Activated naive CD8-positive, alpha-beta T cell treated with anti-CD3 and anti-CD28 coated beads for 36 hours (primary cell): ENCODE results near the gene CDCA4. TPM values are rescaled to one million over a fixed set of nuclear protein-coding genes. Genes with fewer than 3 reads are reported as not detected.
A peak's percentile ranks its signal among the peaks of the same experiment; 100 is the strongest.
"Not testable (repeated sequence)": the region's sequence is repeated elsewhere in the genome, so short reads cannot be mapped to it uniquely, and the experiment has no call there.

ENCODE experiments used
- DNase-seq: peaks from one replicate; pipeline ENCODE4 v3.0.0; 2021
- H3K27ac Mint-ChIP-seq: one replicate; pipeline ENCODE4 v1.8.0; 2022; ENCODE audit warnings: mild to moderate bottlenecking, moderate library complexity, mixed read lengths
- H3K27me3 Mint-ChIP-seq: one replicate; pipeline ENCODE4 v1.8.0; 2022; ENCODE audit warnings: mild to moderate bottlenecking, mixed read lengths
- H3K36me3 Mint-ChIP-seq: one replicate; pipeline ENCODE4 v1.8.0; 2021; ENCODE audit warnings: mild to moderate bottlenecking, mixed read lengths
- H3K4me1 Mint-ChIP-seq: one replicate; pipeline ENCODE4 v1.8.0; 2021; ENCODE audit warnings: mixed read lengths
- H3K4me3 Mint-ChIP-seq: one replicate; pipeline ENCODE4 v1.8.0; 2022; ENCODE audit warnings: mild to moderate bottlenecking, moderate library complexity, mixed read lengths
- H3K9me3 Mint-ChIP-seq: one replicate; pipeline ENCODE4 v1.8.0; 2022; ENCODE audit warnings: mixed read lengths
- total RNA-seq, 2 experiments: library from RNA; stranded (reverse); gene quantifications; one replicate each; pipeline ENCODE4 v1.2.3, GENCODE V29; 2021

CDCA4 gene
- total RNA-seq, 2 experiments from 2014 or later = 89.7 to 89.8 TPM

DNA sequence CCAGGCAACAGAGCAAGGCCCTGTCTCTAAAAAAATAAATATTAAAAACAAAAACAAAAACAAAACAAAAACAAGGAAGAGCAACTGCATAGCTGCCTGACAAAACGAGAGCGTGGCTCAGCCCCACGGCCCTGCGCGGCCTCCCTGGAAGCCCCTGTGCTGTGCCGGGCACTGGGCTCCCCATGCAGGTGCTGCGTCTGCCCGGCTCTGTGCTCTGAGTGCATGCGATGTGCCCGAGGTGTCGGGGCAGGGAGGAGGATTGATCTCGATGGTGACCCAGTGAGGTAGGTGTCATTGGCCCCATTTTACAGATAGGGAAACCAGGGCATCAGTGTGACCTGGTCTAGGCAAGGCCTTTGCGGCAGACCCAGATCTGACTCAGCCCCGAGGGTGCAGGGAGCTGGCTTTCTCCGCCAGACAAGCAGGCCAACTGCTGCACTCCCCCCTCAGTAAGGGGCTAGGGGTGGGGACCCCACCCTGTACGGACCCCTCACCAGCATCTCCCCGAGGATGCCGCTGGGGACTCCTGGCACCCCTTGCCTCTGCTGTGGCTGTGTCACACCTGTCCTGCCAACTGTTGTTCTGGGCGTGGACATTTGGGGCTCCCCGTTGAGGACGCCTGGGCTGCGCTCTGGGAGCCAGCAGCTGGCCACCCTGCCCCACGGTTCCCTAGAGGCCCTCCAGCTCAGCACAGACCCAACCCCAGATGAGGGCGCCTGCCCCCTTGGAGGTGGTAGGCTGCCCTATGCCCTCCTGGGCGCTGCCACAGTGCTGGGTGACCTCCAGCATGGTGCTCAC is 29.1 kb upstream of the CDCA4 start:
- H3K36me3 Mint-ChIP-seq = peaks cover 17% of the 10 kb centered on the region
- no peaks in the 10 kb centered on the region for H3K9me3 Mint-ChIP-seq
- H3K4me3 Mint-ChIP-seq = no peak overlapping the region
- no peak for DNase-seq
- H3K27me3 Mint-ChIP-seq = peaks cover under 1% of the 10 kb centered on the region
- H3K4me1 Mint-ChIP-seq = peaks cover 12% of the 10 kb centered on the region
- no peak overlapping the region for H3K27ac Mint-ChIP-seq

- Mint-ChIP-seq H3K36me3 (peaks cover 12% of the 10 kb centered on the region), H3K27ac (no peak overlapping the region), H3K27me3 (peaks cover 10% of the 10 kb centered on the region), H3K4me3 (no peak overlapping the region), H3K9me3 (no peaks in the 10 kb centered on the region), H3K4me1 (peaks cover 12% of the 10 kb centered on the region)
- DNase-seq = no peak
Measured at GRCh38 chr14:105047283-105048016, 26.6 kb upstream of the CDCA4 start.

- Mint-ChIP-seq H3K27ac (no peak overlapping the region), H3K4me3 (no peak overlapping the region)
Measured at GRCh38 chr14:105046891-105047282, 26.0 kb upstream of the CDCA4 start.

GRCh38 chr14:105045710-105046326 is 24.9 kb upstream of the CDCA4 start:
- Mint-ChIP-seq H3K27me3 (peaks cover 10% of the 10 kb centered on the region), H3K27ac (no peak overlapping the region), H3K4me3 (no peak overlapping the region), H3K4me1 (peaks cover 12% of the 10 kb centered on the region), H3K36me3 (peaks cover 3% of the 10 kb centered on the region), H3K9me3 (no peaks in the 10 kb centered on the region)
- DNase-seq = peak; percentile 92

More at GRCh38 chr14:105046891-105047282, 26.0 kb upstream of the CDCA4 start:
- no peaks in the 10 kb centered on the region for H3K9me3 Mint-ChIP-seq
- peaks cover 11% of the 10 kb centered on the region for H3K36me3 Mint-ChIP-seq
- no peak for DNase-seq
- peaks cover 12% of the 10 kb centered on the region for H3K4me1 Mint-ChIP-seq
- H3K27me3 Mint-ChIP-seq = peaks cover 10% of the 10 kb centered on the region

DNA sequence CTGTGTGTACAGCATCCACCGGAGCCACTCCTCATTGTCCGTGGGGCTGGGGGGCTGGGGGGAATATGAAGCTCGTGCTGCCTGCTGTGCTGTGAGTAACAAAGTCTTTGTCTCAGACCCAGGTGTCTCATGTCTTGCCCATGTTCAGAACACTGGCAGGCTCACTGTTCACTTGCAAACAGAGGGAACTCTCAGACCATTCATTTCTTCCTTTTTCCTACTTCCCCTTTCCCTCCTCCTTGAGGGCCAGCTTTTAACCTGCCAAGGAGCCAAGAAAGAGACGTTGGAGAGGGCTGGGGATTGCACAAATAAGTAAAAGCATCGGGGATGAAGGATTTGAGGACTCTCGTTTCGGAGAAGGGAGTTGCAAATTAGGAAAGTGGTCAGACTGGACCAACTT is 22.8 kb upstream of the CDCA4 start:
- Mint-ChIP-seq H3K4me3 (no peak overlapping the region), H3K27me3 (peaks cover 10% of the 10 kb centered on the region), H3K36me3 (no peaks in the 10 kb centered on the region), H3K9me3 (no peaks in the 10 kb centered on the region), H3K4me1 (peaks cover 12% of the 10 kb centered on the region), H3K27ac (no peak overlapping the region)
- DNase-seq = no peak

GRCh38 chr14:105042813-105043212 is 21.9 kb upstream of the CDCA4 start:
- H3K4me3 Mint-ChIP-seq = no peak overlapping the region
- H3K36me3 Mint-ChIP-seq = no peaks in the 10 kb centered on the region

DNA sequence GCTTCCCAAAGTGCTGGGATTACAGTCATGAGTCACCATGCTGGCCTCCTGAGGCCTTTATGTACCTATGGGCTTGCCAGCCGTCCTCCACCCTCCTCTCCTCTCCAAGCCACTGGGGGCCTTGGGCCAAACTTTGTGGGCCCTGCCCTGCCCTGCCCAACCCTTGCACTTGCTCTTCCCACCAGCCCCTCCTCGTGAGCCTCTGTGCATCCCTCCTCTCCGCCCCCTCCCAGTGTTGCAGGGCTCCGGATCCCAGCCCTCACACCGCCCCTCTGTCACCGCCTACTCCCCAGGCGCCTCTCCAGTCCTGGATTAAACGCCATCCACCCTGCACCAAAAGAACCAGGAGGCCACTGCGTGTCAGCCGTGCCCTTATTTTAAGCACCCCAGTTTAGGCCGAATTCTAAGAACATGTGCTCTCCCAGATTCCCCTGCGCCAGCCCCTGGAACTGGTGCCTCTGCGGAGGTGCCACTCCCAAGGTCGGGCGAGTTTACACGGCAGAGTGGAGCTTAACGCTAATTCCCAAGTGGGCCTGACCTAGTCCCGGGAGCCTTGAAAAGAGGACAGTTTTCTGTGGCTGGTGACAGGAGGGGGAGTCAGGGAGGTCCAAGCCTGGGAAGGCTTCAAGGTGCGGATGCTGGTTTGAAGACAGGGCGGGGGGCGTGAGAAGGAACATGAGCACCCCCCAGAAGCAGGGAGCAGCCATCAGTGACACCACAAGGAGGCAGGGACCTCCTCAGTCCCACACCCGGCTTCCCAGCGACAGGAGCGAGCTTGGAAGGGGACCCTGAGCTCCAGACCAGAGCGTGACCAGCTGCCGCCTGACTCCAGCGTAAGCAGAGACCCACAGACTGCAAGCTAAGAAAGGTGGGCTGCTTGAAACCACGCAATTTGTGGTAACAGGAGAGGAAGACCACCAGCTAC is 21.2 kb upstream of the CDCA4 start:
- Mint-ChIP-seq H3K27ac (no peak overlapping the region), H3K27me3 (peaks cover 10% of the 10 kb centered on the region), H3K9me3 (no peaks in the 10 kb centered on the region), H3K4me1 (peaks cover 12% of the 10 kb centered on the region), H3K4me3 (no peak overlapping the region), H3K36me3 (no peaks in the 10 kb centered on the region)
- no peak for DNase-seq

More at GRCh38 chr14:105042813-105043212, 21.9 kb upstream of the CDCA4 start:
- Mint-ChIP-seq H3K27ac (no peak overlapping the region), H3K4me1 (peaks cover 12% of the 10 kb centered on the region), H3K27me3 (peaks cover 10% of the 10 kb centered on the region), H3K9me3 (no peaks in the 10 kb centered on the region)
- no peak for DNase-seq

DNA sequence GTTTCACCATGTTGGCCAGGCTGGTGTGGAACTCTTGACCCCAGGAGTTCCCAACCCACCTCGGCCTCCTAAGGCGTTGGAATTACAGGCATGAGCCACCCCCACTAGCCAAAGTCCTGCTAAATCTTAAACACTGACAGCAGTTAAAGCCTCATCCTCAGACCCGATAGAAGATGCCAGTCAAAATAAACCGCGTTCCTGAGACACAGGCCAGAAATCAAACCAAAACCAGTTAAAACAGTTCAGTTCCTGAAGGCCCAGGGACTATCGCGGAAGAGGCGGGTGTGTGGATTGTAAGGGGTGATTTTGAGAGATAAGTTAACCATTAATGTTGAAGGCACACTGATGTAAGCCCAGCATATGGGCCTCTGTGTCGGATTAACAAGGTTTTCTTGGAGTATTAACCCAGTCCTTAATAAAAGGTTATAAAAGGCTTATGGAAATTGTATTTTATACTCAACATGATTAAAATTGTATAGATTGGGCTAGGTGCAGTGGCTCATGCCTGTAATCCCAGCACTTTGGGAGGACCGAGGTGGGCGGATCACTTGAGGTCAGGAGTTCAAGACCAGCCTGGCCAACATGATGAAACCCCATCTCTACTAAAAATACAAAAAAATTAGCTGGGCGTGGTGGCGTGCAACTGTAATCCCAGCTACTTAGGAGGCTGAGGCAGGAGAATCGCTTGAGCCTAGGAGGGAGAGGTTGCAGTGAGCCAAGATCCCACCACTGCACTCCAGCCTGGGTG is 18.7 kb upstream of the CDCA4 start:
- Mint-ChIP-seq H3K36me3 (no peaks in the 10 kb centered on the region), H3K27ac (no peak overlapping the region), H3K4me1 (peaks cover 3% of the 10 kb centered on the region), H3K27me3 (peaks cover 6% of the 10 kb centered on the region), H3K9me3 (no peaks in the 10 kb centered on the region), H3K4me3 (no peak overlapping the region)
- DNase-seq = no peak

GRCh38 chr14:105035616-105036015 is 14.7 kb upstream of the CDCA4 start:
- H3K27ac Mint-ChIP-seq, DNase-seq, H3K36me3 Mint-ChIP-seq, H3K27me3 Mint-ChIP-seq, H3K4me3 Mint-ChIP-seq, H3K9me3 Mint-ChIP-seq: not testable (repeated sequence)
- H3K4me1 Mint-ChIP-seq = peaks cover 11% of the 10 kb centered on the region

DNA sequence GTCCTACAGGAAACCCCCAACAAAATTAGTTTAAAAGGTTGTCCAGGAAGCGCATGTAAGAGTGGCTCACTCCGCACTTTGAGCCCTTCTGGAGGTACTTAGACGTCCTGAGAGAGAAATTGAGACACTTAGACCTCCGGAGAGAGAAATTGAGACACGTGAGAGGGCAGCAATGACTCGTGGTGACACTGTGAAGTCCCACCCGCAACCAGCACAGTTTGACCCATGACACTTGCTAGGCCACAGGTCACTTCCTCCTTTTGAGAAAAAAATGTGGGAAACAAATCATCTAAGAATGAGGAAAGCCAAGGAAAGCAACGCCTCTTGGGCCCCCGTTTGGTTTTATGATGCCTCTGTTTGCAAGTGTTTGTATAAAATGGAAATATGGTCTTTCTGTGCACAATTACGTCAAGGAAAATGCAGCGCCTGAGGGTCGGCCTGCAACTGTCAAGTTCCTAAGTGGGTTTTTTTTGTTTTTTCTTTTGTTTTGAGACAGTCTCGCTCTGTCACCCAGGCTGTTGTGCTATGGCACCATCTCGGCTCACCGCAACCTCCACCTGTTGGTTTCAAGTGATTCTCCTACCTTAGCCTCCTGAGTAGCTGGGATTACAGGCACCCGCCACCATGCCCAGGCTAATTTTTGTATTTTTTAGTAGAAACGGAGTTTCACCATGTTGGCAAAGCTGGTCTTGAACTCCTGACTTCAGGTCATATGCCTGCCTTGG is 13.6 kb upstream of the CDCA4 start:
- Mint-ChIP-seq H3K4me1 (peaks cover 11% of the 10 kb centered on the region), H3K36me3 (no peaks in the 10 kb centered on the region), H3K4me3 (no peak overlapping the region), H3K9me3 (peaks cover 3% of the 10 kb centered on the region), H3K27me3 (no peaks in the 10 kb centered on the region), H3K27ac (no peak overlapping the region)
- no peak for DNase-seq

GRCh38 chr14:105033412-105033900 is 12.6 kb upstream of the CDCA4 start:
- H3K9me3 Mint-ChIP-seq, DNase-seq, H3K27me3 Mint-ChIP-seq, H3K36me3 Mint-ChIP-seq: not testable (repeated sequence)
- H3K4me1 Mint-ChIP-seq = peaks cover 11% of the 10 kb centered on the region
- peak overlapping the region; percentile 40 for H3K27ac Mint-ChIP-seq
- peak overlapping the region; percentile 72 for H3K4me3 Mint-ChIP-seq

DNA sequence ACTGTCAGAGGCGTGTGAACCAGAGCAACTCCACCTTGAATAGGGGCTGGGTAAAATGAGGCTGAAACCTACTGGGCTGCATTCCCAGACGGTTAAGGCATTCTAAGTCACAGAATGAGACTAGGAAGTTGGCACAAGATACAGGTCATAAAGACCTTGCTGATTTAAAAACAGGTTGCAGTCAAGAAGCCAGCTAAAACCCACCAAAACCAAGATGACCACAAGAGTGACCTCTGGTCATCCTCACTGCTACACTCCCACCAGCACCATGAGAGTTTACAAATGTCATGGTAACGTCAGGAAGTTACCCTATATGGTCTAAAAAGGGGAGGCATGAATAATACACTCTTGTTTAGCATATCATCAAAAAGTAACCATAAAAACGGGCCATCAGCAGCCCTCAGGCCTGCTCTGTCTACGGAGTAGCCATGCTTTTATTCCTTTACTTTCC is 11.6 kb upstream of the CDCA4 start:
- H3K27ac Mint-ChIP-seq, H3K4me3 Mint-ChIP-seq, H3K27me3 Mint-ChIP-seq, H3K36me3 Mint-ChIP-seq, H3K9me3 Mint-ChIP-seq, DNase-seq: not testable (repeated sequence)
- peaks cover 11% of the 10 kb centered on the region for H3K4me1 Mint-ChIP-seq

- Mint-ChIP-seq H3K4me3 (no peak overlapping the region), H3K36me3 (no peaks in the 10 kb centered on the region), H3K27me3 (no peaks in the 10 kb centered on the region), H3K9me3 (peaks cover 3% of the 10 kb centered on the region), H3K27ac (no peak overlapping the region), H3K4me1 (peaks cover 16% of the 10 kb centered on the region)
- no peak for DNase-seq
Measured at GRCh38 chr14:105030836-105031396, 10.0 kb upstream of the CDCA4 start.
